Iris pigment epithelial cell (primary cell): ENCODE measurements around the gene ANKRD37.

Experiments used
- DNase-seq: peaks from one replicate; pipeline ENCODE4 v3.0.0-alpha.2; 2011; ENCODE audit warnings: low read depth

Gene ANKRD37

GRCh38 chr4:185380320-185380719 is 16.3 kb upstream of the ANKRD37 start:
- DNase-seq, result no peak

DNA sequence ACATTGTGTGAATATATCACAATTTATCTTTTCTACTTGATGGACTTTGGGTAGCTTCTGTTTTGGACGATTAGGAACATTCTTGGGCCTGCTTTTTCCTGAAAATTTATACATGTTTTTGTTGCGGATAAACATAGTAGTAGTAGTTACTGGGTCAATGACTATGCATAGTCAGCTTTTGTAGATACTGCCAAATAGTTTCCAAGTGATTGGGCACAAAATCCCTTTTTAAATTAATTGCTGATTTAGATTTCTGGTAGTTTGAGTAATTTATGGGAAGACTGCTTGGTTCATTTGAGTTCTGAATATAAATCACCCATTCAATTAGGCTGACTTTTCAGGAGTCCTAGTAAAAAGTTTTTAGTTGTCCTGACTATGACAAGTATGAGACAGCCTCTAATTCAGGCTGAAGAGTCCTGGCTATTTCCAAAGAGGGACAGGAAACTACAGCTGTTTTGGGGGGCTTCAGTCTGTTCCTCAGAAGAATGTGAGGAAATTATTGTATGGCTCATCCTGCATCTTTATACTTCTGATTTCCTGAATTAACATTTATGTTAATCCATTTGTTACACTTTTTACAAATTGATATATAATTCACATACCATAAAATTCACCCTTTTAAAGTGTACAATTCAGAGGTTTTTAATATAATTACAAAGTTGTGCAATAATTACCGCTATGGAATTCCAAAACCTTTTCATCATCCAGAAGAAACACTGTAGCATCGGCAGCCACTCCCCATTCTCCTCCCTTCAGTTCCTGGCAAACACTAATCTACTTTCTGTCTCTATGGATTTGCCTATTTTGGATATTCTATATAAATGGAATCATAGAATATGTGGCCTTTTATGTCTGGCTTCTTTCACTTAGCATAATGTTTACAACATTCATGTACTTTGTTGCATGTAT is 15.1 kb upstream of the ANKRD37 start:
- DNase-seq, result peak; percentile 57

- DNase-seq, result no peak
These were observed 13.9 kb upstream of the ANKRD37 start for GRCh38 chr4:185382754-185383153.

- no peak for DNase-seq
These were observed 13.2 kb upstream of the ANKRD37 start for GRCh38 chr4:185383451-185383850.

- DNase-seq, result no peak
These were observed 12.6 kb upstream of the ANKRD37 start for GRCh38 chr4:185384061-185384460.

DNA sequence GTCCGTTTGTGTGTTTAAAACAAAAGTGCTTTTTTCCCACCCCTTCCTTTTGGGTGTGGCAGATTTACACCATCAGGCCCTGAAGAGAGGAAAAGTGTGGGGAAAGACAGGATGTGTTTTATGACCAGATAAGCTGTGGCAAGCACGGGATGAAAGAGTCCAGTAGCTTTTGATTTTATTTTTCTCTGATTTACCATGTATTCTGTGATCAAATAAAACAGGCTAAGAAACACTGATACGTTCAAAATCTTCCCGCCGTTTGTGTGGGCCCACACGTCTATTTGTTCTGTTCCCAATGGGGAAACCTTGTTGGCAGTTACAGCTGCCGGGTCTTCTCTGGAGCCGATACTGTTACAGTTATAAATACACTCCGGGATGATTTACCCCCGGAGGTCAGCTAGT is 11.7 kb upstream of the ANKRD37 start:
- DNase-seq, result peak; percentile 12

DNA sequence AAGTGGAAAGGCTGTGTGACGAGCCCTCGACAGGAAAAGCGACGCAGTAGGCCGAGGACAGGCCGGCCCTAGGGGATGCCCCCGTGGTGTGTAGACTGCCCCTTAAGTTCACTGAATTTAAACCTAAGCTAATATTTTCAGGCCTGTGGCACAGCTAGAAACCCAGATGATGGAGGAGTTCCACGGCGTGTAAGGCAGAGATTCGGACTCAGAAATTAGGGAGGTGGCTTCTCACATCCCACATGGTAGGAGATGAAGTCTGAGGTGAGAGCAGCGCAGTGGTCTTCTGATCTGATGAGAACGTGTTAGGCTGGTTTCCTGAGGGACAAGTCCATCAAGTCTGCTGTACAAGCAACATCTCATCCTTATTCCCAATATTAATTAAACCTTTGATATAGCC is 8.7 kb upstream of the ANKRD37 start:
- no peak for DNase-seq

DNA sequence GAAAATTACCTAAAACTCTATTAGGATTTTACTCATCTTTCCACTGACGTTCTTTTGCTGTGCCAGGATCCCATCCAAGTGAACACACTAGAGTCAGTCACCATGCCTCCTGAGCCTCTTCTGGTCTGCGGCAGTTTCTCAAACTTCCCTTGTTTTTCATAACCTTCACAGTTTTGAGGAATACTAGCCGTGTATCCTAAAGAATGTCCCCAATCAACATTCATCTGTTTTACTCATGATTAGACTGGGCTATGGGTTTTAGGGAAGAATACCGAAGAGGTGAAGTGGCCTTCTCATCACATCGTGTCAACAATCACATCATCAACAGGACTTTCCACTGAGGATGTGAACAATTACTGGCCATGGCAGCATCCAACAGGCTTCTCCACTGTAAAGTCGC is 5.7 kb upstream of the ANKRD37 start:
- no peak for DNase-seq

DNA sequence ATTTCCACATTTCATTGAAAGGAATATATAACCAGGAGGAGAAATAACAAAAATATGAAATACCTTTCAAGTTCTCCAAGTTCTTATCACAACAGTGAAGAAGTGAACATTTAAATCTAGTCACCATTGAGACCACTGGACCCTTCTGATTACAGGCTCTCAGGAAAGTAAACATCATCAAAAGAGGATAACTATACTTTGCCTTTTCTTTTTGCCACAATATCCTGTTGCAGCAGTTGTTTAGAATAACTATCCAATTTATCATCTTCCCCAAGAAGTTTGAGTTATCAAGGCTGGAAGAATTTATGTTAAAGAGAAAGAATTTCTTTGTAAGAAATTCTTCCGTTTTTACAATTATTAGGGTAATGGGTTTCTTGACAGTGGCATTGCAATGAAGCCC is 4.5 kb upstream of the ANKRD37 start:
- no peak for DNase-seq

DNA sequence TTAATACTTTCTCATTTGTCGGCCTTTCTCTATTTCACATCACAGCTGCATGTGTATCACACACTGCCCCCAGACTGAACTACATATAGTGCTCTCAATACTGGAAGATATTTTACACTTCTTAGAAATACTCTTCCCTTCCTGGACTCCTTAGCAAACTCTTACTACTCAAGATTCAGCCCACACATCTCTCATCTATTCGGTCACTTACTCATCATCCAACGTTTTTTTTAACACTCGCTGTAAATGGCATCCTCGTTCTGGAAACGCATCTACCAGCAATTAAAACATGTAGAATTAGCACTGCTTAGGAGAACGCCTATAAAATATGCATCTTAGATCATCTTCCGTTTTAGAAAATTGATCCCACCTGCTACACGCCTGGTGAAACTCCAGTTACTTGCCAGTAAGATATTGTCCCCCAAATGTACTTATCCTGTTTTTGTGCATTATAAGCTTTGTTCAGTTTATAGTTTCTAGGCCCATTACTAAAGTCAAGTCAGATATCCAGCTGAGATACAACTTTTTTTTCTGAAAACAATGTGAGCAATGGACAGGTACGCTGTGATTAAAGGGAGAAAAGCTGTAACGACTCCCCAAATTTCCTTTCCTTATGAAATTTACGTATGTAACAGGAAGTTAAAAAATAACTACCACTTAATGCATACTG is 1.9 kb upstream of the ANKRD37 start:
- no peak for DNase-seq

- DNase-seq, result no peak
These were observed 1.2 kb upstream of the ANKRD37 start, which contains the start of gene LRP2BP for GRCh38 chr4:185395238-185395955. Gene LRP2BP, minus strand, starts transcription at chr4:185395924. Its CDS starts 17,738 bp downstream, at chr4:185378186.

DNA sequence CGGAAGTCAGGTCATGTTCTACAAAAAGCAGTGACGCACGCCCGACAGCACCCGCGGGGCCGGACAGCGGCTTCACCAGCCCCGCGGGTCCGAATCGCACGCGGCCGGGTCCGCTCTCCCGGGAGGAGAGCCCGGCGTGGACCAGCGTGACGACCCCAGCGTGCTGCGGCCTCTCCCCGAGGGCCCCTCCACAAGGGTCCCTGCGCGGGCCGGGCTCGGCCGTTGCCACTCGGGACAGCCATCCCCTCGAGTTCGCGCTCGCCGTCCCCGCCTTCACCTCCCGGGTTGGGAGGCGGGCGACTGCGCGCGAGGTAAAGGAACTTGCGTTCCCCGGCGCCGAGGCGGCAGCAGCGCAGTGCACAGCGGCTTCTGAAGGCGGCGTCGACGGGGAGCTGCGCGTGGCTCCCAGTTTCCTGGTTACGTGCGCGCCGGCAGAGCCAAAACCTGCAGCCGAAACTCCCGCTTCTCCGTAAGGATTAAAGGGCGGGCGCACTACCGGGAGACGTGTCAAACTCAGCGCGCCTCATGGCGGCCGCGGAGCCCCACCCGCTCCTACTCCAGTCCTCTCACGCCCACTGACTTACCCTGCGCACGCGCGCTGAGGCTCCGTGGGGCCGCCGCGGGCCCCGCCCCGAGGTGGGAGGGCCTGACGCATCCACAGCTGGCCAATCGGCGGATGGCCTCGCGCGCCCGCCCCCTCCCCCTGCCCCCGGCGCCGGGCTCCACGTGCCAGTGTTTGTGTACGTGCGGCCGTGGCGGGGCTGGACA is 501 bp upstream of the ANKRD37 start:
- peak; percentile 97 for DNase-seq

DNA sequence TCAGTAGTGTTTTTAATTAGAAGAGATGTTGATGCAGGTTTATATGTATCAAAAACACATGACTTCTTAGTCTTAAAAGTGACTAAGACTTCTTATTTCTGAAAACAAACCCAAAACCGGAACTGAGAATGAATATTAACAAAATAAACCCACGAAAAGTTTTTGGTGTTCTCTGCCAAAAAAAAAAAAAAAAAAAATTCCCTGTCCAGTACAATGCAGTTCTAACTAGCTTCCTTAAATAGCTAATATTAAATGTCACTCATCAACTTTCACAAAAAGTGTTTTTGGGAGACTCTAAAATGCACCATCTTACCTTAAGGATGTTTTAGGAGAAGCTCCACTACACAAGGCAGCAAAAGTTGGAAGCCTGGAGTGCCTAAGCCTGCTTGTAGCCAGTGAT is 2.0 kb downstream of the ANKRD37 start:
- no peak for DNase-seq

DNA sequence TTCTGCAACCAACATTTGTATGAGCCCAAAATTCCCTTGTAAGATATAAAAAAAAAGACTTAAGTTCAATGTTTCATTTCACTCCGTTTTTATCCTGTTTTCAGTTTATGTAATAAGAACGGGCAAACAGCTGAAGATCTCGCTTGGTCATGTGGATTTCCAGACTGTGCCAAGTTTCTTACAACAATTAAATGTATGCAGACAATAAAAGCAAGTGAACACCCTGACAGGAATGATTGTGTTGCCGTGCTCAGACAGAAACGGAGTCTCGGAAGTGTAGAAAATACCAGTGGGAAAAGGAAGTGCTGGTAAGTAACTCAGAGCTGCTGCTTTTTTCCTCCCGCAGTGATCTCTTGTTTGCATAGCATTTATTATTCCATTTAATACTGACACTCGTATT is 2.8 kb downstream of the ANKRD37 start:
- DNase-seq, result no peak

DNA sequence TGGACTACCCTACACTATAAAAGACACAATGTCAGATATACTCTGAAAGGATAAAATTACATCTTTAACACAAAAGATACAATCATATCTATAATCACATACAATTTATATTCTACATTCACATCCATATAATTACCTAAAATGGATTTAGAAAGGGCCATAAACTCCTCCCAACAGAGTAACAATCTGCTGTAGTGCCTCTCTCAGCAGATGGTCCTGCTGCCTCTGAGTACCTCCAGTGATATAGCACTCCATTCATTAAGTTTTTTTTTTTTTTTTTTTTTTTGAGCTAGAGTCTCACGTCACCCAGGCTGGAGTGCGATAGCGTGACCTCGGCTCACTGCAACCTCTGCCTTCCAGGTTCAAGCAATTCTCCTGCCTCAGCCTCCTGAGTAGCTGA is 7.4 kb downstream of the ANKRD37 start:
- DNase-seq, result no peak

GRCh38 chr4:185405296-185405999 is 8.8 kb downstream of the ANKRD37 start:
- no peak for DNase-seq

DNA sequence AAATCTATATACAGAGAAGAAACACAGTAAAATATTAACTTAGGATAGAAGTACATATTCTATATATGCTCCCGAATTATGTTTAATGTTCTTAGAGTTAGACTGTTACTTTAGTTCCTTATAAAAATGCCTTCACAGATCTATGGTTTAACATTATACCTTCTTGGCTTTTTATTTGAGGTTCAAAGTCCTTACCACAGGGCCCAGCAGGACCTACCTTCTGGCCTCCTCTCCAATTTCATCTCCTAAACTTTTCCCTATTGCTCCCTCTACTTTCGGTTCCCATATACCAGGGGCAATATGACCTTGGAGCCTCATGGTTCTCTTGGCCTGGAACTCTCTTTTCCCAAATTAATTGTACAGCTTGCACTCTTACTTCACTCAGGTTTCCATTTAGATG is 11.8 kb downstream of the ANKRD37 start:
- no peak for DNase-seq

GRCh38 chr4:185411849-185412248 is 15.2 kb downstream of the ANKRD37 start:
- no peak for DNase-seq

GRCh38 chr4:185412412-185412811 is 15.8 kb downstream of the ANKRD37 start:
- no peak for DNase-seq

DNA sequence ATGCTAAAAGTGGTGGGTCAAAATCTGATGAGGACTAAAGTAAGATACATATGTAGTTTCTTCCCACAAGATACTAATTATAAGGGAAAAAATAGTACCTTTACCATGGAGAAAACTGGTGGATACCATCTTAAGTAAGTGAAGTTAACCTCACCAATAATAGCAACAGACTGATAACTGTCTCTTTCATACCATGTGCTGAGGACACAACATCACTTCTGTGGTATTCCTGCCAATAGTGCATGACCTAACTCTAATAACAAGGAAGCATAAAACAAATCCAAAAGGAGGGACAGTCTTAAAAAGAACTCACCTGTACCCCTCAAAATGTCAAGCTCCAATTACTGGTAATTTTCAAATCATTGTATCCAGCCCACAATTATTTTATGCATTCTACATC is 20.3 kb downstream of the ANKRD37 start:
- DNase-seq, result no peak

GRCh38 chr4:185421366-185422124 is 24.9 kb downstream of the ANKRD37 start:
- DNase-seq, result peak; percentile 71
